ENCODE measurements around the gene PMIS2.

PMIS2 gene

DNA sequence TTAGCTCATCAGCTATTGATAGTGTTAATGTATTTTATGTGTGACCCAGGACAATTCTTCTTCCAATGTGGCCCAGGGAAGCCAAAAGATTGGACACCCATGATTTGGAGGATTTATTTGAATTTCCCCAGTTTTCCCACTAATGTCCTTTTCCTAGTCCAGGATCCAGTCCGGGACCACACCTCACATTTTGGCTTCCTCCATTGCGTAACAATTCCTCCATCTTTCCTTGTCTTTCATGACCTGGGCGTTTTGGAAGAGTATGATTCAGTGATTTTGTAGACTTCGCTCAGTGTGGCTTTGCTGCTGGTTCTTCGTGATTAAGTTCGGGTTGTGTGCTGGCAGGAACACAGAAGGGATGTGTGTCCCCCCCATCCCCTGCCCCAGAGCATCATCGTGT, 19.2 kb upstream of the PMIS2 start:
- DNase-seq (ENCODE audit: low read depth), result no peak
- no peak overlapping the region for H3K4me3 ChIP-seq (ENCODE audit: control insufficient read depth, low read depth, low read length)
- TF ChIP-seq, protein P1, sequence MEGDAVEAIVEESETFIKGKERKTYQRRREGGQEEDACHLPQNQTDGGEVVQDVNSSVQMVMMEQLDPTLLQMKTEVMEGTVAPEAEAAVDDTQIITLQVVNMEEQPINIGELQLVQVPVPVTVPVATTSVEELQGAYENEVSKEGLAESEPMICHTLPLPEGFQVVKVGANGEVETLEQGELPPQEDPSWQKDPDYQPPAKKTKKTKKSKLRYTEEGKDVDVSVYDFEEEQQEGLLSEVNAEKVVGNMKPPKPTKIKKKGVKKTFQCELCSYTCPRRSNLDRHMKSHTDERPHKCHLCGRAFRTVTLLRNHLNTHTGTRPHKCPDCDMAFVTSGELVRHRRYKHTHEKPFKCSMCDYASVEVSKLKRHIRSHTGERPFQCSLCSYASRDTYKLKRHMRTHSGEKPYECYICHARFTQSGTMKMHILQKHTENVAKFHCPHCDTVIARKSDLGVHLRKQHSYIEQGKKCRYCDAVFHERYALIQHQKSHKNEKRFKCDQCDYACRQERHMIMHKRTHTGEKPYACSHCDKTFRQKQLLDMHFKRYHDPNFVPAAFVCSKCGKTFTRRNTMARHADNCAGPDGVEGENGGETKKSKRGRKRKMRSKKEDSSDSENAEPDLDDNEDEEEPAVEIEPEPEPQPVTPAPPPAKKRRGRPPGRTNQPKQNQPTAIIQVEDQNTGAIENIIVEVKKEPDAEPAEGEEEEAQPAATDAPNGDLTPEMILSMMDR (IDR thresholded peaks at IDR 0.05; ENCODE audit: control insufficient read depth, insufficient read depth, low read depth, low read length, missing control alignments), result no peak

DNA sequence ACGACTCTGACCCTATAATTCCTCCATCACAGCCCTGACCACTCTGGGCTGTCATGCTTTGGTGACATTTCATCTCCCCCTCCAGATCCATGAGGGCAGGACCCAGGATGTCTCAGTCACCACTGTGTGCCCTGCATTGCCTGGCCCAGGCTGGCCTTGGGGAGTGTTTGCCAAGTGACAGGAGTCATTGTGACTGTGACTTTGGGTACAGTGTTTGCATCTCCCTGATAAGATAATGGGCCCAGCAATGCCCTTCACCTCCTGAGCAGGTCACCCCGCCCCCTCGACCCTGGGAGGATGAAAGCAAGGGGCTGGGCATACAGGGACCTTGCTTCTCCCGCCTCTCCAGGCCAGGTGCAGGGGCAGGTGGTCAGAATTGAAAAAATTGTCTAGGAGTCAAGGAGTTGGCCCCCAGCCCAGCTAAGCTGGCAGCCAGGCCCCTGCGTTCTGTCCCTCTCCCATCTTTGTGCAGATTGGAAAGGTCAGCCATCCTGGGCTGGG, 16.6 kb upstream of the PMIS2 start:
- no peak for DNase-seq (ENCODE audit: low read depth)
- TF ChIP-seq, protein P1 (IDR thresholded peaks at IDR 0.05; ENCODE audit: control insufficient read depth, insufficient read depth, low read depth, low read length, missing control alignments), result no peak
- no peak overlapping the region for H3K4me3 ChIP-seq (ENCODE audit: control insufficient read depth, low read depth, low read length)

DNA sequence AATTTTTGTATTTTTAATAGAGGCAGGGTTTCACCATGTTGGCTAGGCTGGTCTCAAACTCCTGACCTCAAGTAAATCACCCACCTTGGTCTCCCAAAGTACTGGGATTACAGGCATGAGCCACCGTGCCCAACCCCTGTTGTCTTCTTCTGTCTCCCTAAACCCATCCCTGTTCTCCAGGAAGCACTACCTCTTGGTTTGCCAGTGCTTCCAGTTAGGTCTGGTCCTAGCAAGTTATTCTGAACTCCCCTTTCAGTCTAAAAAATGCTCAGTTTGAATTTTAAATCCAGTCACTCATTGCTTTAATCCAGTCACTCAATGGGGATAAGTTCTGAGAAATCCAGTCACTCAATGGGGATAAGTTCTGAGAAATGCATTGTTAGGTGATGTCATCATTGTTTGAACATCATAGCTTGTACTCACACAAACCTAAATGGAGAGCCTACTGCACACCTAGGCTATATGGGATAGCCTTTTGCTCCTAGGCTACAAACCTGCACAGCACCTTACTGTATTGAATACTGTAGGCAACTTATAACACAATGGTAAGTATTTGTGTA, 14.5 kb upstream of the PMIS2 start:
- DNase-seq (ENCODE audit: low read depth), result no peak
- TF ChIP-seq, protein P1 (IDR thresholded peaks at IDR 0.05; ENCODE audit: control insufficient read depth, insufficient read depth, low read depth, low read length, missing control alignments), result no peak
- no peak overlapping the region for H3K4me3 ChIP-seq (ENCODE audit: control insufficient read depth, low read depth, low read length)

DNA sequence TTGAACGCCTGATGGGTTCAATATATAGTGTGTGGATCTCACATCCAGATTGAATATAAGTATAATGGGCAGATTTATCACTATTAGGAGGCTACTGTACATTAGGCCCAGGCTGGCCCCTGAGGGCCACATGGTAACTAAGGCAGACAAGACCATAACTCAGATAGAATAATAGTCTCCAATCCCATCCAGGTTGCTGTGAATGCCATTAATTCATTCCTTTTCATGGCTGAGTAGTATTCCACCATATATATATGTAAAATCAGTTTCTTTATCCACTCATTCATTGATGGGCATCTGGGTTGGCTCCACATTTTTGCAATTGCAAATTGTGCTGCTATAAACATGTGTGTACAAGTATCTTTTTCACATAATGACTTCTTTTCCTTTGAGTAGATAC, 8.1 kb upstream of the PMIS2 start:
- TF ChIP-seq, protein P1 (IDR thresholded peaks at IDR 0.05; ENCODE audit: control insufficient read depth, insufficient read depth, low read depth, low read length, missing control alignments), result no peak
- no peak overlapping the region for H3K4me3 ChIP-seq (ENCODE audit: control insufficient read depth, low read depth, low read length)
- DNase-seq (ENCODE audit: low read depth), result no peak

DNA sequence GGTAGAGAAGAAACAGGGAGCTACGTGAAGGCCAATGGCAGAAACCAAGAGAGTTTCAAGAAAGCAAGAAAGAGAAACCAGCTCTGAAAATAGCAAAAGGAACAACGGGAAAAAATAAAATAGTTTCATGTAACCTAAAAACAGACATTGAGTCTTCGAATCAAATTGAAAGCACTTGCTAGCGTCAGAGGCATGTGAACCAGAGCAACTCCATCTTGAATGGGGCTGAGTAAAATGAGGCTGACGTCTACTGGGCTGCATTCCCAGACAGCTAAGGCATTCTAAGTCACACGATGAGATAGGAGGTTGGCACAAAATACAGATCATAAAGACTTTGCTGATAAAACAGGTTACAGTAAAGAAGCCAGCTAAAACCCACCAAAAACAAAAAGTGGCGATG, 7.3 kb upstream of the PMIS2 start:
- TF ChIP-seq, protein P1 (IDR thresholded peaks at IDR 0.05; ENCODE audit: control insufficient read depth, insufficient read depth, low read depth, low read length, missing control alignments), result no peak
- H3K4me3 ChIP-seq (ENCODE audit: control insufficient read depth, low read depth, low read length), result no peak overlapping the region
- DNase-seq (ENCODE audit: low read depth), result no peak

DNA sequence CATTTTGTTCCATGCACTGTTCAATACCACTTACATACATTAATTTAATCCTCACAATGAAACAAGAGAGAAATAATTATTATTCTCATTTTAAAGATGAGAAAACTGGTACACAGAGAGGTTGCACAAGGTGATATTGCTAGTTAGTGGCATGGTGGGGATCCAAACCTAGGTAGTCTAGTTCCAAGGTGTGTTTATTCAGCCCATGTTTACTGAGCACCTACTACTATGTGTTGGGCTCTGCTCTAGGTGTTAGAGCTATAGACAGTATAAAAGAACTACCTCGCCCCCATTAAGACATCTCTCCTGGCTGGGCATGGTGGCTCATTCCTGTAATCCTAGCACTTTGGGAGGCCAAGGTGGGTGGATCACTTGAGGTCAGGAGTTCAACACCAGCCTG, 3.2 kb upstream of the PMIS2 start:
- no peak overlapping the region for H3K4me3 ChIP-seq (ENCODE audit: control insufficient read depth, low read depth, low read length)
- TF ChIP-seq, protein P1 (IDR thresholded peaks at IDR 0.05; ENCODE audit: control insufficient read depth, insufficient read depth, low read depth, low read length, missing control alignments), result no peak
- no peak for DNase-seq (ENCODE audit: low read depth)

Data from AG09309 (cell line).